ENCODE data around the gene ADGRF4. TPM values are rescaled to one million over a fixed set of nuclear protein-coding genes. Genes with fewer than 3 reads are reported as not detected.

Gene ADGRF4
- total RNA-seq = under 0.01 TPM in 1 of 2 replicates, not detected in the other

GRCh38 chr6:47698342-47698787, at the start of gene ADGRF4:
TSS of gene ADGRF4 (plus strand) at chr6:47698580. CDS start at chr6:47707246, 8,666 bp downstream.

Other genes with a start within 250 kb of the ADGRF4 start
- gene CD2AP, start 220.8 kb upstream of the ADGRF4 start, total RNA-seq = 33.5 and 54.3 TPM in 2 replicates
- not detected in 2 replicates for gene OPN5, start 83.5 kb downstream of the ADGRF4 start, total RNA-seq

Measured in epithelial cell of umbilical artery (primary cell).